ENCODE results near the gene LSM11.

Gene LSM11

DNA sequence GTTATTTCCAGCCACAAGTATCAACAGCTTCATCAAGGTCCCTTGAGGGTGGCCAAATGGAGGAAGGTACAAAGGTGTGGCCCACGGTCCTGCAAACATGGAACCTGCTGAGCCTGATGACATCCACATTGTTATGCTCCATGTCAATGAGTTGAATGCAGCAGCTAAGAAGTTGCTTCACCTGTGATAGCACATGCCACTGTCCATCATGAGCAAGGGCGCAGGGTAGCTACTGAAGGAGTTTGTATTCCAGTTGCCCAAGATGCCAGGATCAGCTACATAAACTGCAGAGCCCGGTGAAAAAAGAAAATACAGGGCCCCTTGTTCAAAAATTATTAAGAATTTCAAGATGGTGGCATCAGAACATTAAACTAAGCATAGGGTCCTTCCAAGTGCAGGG is 24.2 kb downstream of the LSM11 start:
- DNase-seq (ENCODE audit: low read depth in 2 of 2), result no peak

DNA sequence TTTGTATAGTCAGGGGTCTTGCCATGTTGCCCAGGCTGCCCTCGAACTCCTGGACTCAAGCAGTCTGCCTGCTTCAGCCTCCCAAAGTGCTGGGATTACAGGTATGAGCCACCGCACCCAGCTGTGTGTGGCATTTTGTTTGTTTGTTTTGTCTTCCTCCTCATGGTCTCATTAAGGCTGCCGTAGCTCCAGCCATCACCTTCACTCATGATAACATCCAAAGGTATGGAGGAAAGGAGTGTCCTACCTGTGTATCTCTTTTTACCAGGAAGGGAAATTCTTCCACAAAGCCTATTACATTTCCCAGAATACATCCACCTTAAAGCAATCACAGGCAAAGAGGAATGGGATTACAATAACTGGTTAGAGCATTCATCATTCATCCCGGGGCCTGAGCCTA is 27.2 kb downstream of the LSM11 start:
- no peak for DNase-seq (ENCODE audit: low read depth in 2 of 2)

DNA sequence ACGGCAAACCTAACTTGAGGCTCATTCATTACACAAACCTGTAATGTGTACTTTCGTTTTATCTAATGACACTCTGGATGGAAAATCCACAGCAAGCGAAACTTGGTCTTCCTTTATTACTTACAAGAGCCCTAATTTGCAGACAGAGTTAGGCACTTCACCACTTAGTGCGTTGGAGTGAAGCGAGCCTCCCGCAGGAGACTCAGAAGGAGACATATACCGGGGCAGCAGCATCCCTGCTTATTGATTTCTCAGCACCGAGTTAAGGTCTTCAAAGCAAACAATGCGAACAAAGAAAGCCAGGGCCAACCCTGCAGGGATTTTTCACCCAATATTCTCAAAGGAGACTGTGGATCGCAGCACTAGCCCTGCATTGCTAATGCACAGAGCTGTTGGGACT is 28.6 kb downstream of the LSM11 start:
- DNase-seq (ENCODE audit: low read depth in 2 of 2), result no peak

DNA sequence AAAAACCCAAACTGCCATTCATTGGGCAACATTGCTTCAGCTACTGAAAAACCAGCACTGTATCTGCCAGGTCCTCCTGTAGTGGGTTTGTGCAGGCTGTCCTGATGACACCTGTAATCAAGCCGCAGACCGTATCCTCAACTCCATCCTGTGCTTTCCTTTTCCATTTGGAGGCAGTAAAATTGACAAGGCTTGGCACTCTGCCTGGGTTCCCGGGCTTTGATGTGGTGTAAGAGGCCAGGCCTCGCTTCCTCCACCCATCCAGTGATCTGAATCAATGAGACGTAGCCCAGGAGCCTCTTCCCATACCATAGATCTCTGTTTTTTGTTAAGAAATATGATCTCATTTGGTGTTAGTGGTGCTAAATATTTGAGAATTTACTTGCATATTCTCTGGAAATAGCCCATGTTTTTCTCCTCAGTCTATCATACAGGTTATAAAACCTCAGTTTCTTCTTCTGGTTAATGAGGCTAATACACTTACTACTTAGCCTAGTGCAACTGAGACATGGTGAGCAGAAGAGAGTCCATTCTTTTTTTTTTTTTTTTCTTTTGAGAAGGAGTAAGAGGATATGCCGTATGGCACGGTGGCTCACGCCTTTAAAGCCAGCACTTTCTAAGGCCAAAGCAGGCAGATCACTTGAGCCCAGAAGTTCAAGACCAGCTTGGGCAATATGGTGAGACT is 34.8 kb downstream of the LSM11 start:
- DNase-seq (ENCODE audit: low read depth in 2 of 2), result no peak

DNA sequence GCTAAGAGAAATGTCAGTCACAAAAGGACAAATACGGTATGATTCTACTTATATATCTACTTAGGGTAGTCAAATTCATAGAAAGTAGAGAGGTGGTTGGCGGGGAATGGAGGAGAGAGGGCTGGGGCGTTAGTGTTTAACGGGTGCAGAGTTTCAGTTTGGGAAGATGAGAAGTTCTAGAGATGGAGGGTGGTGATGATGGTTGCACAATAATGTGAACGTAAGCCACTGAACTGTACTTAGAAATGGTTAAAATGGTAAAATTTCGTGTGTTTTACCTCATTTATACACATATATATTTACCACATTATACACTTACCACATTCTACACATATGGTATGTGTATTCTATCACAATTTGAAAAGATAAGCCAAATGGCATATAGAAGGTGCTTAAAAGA is 35.7 kb downstream of the LSM11 start:
- DNase-seq (ENCODE audit: low read depth in 2 of 2), result no peak

DNA sequence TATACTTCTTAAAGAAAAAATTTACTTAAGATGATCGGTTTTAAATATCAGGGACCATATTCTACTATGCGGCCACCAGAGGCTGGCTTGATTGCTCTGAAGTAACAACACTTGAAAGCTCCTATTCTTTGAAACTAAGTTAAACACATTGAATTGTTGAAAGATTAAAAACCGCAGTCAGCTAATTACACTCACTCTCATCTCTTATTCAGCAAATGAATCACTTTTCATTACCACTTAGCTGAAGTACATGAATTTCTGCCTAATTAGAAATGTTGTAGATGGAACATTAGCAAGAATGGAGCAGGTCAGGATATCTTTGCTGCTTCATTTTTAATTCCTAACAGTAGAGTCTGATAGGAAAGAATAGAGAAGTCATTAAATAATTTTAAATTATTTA is 42.3 kb downstream of the LSM11 start:
- no peak for DNase-seq (ENCODE audit: low read depth in 2 of 2)

DNA sequence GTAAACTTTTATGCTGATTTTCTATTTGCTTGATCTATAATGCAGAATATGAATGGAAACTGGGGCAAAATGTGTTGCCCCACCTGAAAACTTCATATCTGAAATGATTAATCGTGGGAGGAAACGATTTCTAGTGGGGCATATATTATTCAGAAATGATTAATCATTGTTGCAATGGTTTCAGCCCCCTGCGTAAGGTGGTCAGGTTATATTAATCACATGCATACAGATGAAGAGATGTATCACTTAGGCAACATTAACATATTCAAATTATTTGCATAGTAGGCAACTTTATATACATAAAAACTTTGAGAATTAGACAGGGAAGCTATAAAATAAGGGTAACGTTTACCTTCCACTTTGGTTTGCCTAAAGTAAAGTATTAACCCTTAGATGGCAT is 49.8 kb downstream of the LSM11 start:
- DNase-seq (ENCODE audit: low read depth in 2 of 2), result no peak

DNA sequence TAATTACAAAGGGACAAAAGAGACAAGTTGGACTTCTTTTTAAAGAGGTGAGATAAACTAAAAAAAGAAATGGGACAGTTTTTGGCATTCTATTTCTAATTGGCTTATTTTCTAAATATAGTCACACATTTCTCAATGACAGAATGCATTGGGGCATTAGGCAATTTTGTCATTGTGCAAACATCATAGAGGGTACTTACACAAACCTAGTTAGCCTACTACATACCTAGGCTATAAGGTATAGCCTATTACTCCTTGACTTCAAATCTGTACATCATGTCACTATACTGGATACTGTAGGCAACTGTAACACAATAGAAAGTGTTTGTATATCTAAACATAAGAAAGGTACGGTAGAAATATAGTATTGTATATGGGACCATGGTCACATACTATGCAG is 56.1 kb downstream of the LSM11 start:
- no peak for DNase-seq (ENCODE audit: low read depth in 2 of 2)

DNA sequence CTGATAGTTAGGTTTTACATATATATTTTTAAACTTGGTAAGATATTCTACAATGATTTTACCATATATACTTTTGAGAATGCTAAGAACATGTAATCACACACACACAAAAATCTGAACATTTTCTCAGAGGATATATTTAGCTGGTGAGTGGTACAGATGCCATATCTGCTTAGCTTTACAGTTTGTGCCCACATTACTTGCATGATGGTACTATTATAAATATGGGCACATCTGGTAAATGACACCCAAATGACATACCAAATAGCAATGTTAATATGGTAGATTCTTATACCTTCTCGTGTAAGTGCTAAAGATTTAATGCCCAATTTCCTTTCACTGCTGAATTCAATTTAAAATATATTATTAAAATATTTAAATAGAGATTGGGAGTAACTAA is 56.6 kb downstream of the LSM11 start:
- DNase-seq (ENCODE audit: low read depth in 2 of 2), result no peak

DNA sequence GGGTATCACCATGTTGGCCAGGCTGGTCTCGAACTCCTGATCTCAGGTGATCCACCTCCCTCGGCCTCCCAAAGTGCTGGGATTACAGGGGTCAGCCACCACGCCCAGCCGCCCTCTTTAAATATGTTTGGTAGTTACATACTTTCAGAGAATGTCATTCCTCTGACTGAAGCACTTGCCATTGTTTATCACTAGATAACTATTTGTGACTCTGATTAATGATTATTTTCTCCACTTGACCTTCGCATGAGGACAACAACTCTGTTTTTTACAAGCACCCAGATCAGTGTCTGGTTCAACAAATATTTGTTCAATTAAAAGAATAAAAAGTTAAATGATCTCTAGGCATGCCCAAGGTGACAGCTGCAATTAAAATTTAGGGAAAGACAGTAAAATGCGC is 59.2 kb downstream of the LSM11 start:
- no peak for DNase-seq (ENCODE audit: low read depth in 2 of 2)

DNA sequence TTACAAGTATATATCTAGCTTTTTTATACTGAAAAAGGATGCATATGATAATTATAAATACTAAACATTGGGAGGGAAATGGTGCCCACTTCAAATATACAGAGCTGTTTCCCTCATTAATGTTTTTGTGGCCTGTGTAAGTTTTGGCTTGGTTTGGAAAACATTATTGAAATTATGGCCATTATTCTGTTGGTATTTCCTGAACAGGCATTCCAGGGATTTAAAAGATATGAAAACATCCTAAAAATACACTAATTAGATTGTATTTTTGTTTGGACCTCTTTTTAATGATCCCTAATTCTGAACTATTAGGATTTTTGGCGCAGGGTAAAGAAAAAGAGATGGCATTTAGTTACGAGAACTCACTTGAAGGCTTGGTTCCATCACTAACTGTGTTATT is 64.5 kb downstream of the LSM11 start:
- no peak for DNase-seq (ENCODE audit: low read depth in 2 of 2)
